ENCODE data around the gene ITPR3. TPM values are rescaled to one million over a fixed set of nuclear protein-coding genes. Genes with fewer than 3 reads are reported as not detected.

Gene ITPR3
- total RNA-seq (2014; rRNA removed; shearing (Covaris generic)): 31.9 and 38.9 TPM in 2 replicates
- 50.0 and 52.2 TPM in 2 replicates for polyA plus RNA-seq (2014; cell fraction: nucleus; rRNA removed)

DNA sequence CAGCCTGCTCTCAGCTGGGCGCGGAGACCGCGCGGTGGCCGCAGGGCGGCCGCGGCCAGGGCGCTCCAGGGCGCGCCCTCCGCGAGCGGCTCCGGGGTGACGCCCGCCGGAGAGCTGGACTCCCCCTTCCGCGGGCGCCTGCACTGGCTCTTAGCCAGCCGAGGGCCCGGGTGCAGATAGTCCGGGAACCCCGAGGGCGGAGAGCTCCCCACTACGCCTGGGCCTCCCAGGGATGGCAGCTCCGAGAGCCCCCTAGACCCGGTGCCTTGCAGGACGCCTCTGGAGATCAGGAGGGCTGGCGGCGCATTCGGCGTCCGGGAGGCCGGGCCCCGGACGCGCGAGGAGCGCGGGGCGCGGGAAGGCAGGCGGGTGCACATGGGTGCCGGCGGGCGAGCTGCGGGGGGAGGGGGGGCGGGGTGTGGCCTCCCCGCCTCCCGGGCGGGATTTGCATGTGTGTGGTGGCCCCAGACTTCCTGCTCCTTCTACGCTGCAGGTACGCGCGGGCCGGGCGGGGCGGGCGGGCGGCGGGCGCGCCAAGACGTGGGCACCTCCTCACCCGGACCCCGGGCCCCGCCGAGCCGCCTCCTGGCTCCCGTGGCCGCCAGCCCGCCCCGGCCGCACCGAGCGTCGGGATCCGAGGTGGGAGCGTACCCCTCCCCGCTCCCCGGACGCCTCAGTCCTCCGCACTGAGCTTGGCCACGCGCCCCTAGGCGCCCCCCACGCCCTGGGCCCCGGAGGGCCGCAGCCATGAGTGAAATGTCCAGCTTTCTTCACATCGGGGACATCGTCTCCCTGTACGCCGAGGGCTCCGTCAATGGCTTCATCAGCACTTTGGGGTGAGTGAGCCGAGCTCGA is at the start of gene ITPR3:
Gene ITPR3 (plus strand): TSS at position 467 of the 855 bp plus-strand sequence. CDS start 281 bp downstream, at position 748.
- DNase-seq (ENCODE audit: extremely low read depth, low read depth): no peak

DNA sequence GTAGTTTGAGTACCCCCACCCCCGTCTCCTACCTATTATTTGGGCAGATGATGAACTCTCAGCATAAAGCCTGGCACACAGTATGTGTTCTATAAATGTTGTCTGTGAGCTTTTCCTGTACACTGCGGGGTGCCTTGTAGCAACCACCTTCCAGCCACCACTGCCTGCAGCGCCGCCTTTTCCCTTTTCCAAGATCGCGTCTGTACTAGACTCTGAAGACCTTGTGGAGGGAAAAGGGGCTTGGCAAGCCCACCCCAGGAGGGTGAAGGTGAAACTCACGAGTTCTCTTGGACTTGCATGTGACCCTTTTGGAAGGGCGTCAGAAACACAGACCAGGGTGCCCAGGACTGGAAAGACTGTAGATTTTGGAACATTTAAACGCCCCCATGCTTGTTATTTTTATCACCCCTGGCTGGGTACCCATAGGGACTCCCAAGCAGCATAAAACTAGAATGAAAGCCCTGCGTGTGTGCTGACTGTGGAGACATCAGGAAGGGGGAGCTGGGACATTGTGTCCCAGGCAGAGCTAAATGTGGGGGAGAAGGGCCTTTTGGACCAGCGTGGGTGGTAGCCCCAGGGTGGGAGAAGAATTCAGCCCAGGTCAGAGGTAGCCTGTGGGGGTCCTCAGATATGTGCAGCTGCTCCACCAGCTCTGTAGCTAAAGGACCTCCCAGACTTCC is 49.3 kb upstream of the ITPR3 start:
- no peak for DNase-seq (ENCODE audit: extremely low read depth, low read depth)

DNA sequence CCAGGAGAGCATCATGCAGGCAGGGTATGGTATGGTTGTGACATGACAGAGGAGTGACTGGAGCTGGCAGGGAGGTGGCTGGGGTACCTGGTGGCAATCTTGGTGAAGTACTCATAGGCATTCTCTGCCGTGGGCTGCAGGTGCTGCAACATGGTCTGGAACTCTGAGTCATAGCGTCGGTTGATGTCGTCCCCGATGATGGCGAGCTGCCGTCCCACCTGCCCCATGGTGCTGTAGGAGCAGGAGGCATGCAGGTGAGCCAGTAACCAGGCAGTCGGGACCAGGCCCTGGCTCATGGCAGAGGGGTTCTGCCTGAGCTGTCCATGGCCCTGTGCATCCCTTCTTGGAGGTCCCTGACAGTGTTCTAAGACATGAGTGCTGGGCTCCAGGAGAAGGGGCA is 45.9 kb upstream of the ITPR3 start:
- DNase-seq (ENCODE audit: extremely low read depth, low read depth): no peak

DNA sequence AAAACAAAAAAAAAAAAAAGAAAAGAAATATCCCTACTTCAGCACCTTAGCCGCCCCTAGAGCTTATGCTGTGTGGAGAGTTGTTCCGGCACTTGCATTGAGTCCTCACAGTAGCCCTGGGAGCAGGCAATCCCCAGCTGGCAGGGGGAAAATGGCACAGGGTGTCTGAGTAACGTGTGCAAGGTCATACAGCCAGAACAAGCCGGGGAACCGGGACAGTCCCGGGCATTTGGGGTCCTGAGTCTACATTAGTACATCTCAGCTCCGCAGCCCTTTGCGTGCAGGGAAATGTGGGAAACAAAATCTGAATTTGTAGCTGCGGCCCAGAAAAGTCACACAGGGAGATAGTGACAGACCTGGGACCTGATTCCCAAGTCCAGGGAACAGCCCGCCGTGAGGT is 44.5 kb upstream of the ITPR3 start:
- no peak for DNase-seq (ENCODE audit: extremely low read depth, low read depth)

DNA sequence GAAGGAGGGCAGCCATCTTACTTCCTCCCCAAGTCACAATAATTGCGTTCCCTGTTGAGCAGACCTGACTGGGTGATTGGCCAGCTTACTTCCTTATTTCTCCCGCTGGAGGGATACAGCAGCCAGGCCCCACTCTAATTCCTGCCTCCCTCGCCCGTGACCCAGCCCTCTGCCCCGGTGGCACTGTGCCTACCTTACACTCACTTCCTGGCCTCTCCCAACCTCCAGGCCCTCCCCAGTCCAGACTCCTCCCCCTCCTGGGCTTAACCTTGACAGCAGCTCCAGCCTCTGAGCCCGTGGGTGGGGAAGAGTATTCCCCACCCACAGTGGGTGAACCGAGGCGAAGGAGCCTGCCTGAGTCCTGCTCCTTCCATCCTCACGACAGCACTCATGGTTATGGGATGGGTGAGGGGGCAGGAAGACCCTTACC is 44.0 kb upstream of the ITPR3 start:
- DNase-seq (ENCODE audit: extremely low read depth, low read depth): no peak

DNA sequence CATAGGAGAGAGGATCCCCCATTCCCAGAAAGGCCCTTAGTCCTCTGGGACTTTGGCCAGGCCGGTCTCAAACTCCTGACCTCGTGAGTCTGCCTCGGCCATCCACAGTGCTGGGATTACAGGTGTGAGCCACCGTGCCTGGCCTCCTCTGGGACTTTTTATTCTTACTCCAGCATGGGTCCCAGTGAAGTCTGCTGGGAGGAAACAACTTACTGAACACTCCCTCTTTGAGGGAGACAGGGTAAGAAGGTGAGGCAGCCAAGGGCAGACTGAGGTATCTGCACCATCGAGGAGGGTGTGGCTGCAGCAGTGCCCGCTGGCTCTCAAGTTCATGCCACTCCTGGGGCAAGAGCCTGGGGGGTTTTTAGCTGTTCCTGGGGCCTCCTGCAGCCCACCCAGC is 43.4 kb upstream of the ITPR3 start:
- DNase-seq (ENCODE audit: extremely low read depth, low read depth): no peak

DNA sequence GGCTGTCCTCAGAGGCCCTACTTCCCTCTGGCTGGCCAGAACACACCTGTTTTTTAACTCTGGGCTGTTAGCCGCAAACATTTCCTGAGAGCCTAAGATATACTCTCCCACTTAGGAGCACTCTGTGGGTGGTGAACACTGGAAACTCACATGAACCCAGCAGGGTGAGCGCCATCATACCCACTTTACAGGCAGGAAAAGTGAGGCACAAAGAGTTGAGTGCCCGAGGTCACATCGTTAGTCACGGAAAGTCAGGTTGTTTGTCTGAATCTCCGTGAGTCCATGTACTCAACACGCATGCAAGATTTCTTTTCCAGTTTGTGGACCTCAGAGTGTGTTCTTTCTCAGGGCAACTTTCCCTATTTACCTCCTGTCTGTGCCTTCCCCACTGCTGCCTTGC is 43.0 kb upstream of the ITPR3 start:
- DNase-seq (ENCODE audit: extremely low read depth, low read depth): no peak

DNA sequence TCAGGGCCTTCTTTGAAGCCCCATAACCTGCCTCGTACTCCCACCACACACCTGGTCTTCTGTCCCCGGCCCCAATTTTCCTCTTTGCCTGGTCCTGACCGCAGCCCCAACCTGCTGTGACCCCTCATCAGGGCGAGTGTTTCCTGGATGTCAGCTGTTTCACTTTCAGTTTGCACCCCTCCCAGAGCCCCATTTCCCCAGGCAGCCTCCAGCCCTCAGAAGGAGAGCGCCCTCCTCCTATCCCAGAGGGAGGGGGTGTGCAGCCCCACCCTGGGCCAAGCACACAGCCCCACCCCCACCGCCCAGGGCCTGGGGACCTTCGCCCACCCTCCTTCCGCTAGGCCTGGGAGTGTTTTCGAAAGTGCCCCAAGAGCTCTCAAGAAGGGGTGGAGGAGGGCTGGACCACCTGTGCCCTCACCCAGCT is 42.5 kb upstream of the ITPR3 start:
- no peak for DNase-seq (ENCODE audit: extremely low read depth, low read depth)

DNA sequence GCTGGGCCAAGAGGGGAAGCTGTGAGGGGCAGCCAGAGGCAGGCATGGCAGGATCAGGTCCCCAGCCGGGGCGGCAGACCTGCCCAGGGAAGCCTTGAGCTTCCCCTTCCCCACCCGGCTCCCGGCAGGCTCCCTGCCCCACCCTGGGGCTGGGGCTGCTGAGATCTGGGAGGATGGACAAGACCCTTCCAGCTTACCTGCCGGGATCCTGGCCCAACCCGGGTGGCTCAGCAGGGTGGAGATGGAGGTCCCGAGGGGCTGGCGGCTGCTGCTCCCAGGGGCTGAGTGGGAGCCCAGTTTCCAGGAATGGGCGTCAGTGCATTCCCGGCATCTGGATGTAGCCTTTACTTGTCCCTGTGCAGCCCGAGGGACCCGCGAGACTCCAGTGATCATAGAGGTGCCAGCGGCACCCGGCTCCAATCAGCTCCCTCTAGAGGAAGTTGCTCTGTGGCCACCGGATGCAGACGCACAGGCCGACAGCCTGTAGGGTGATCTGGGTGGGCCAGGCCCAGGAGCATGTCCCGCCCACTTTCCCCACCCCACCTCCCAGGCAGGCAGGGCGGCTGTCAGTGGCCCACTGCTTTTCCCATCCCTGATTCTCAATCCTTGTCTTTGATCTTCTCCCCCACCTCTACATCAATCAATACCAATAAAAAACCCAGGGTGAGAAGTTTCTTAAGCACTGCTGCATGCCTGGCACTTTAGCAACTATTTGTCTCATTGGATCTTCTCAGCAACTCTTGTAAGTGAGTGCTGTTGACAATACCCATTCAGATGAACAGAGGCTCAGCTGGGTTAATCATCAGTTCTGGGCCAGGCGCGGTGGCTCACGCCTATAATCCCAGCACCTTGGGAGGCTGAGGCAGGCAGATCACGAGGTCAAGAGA is 41.1 kb upstream of the ITPR3 start, which contains the start of gene BAK1:
Gene BAK1 (minus strand): TSS at position 449 of the 887 bp plus-strand sequence. CDS start 2,672 bp downstream, outside the sequence.
- DNase-seq (ENCODE audit: extremely low read depth, low read depth): peak; percentile 71

DNA sequence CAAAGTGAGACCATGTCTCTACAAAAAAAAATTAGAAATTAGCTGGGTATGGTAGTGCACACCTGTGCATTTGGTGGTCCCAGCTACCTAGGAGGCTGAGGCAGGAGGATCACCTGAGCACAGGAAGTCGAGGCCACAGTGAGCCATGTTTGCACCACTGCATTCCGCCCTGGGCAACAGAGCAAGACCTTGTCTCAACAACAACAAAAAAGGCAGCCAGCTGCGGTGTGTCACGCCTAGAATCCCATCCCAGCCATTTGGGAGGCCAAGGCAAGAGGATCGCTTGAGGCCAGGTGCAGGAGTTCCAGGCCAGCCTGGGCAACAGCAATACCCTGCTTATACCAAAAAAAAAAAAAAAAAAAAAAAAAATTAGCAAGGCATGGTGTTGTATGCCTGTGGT is 39.9 kb upstream of the ITPR3 start:
- no peak for DNase-seq (ENCODE audit: extremely low read depth, low read depth)

DNA sequence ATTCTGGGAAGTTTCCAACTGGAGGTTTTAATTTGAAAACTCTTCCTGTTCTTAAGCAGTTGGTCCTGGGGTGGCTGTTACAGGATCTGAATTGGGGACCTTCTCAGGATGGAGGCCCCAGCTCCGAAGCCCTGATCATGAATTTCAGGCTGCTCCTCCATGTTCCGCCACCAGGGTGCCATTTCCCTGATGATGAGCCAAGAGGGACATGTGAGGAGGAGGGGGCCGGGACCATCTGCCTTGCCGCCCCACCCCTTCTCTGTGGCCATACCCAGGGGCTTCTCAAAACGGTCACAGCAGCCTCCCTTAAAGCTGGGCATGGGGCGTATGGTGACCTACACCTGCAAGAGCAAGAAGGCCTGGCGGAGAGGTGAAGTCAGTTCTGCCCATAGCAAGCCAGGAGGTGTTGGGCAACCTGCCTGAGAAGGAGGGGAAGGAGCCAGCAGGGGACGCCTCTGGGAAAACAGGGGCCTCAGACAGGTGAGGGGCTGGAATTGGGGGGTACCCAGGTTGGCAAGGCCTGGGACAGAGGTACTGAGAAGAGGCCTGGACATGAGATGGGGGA is 37.4 kb upstream of the ITPR3 start:
- DNase-seq (ENCODE audit: extremely low read depth, low read depth): no peak

DNA sequence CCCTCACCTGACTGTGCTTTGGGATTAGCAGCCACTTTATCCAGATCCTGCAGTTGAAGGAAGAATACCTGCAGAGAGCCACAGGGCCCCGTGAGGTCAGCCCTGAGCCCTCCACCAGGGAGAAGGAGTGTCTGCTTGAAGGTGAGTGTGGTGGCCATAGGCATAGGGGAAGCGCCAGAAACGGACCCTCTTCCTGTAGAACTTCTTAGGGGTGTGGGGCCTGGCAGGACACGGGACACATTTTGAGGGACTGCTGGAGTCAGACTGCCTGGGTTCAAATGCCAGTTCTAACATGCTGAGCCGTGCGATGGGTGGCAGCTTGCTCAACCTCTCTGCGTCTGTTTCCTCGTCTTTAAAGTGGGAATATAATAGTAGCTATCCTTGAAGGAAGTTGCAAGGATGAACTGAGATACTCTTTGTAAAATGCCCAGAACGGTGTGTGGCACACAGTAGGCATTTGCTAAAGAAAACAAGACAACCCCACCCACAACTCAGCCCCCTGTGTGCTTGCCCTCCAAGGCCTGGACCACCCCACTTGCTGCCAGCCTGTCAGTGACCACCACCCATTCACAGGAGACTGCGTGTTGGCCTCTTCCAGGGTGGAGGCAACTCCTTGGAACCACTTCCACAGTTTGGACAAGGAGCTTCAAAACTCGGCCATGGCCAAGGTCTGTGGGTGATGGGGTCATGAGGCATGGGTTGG is 36.3 kb upstream of the ITPR3 start:
- no peak for DNase-seq (ENCODE audit: extremely low read depth, low read depth)

DNA sequence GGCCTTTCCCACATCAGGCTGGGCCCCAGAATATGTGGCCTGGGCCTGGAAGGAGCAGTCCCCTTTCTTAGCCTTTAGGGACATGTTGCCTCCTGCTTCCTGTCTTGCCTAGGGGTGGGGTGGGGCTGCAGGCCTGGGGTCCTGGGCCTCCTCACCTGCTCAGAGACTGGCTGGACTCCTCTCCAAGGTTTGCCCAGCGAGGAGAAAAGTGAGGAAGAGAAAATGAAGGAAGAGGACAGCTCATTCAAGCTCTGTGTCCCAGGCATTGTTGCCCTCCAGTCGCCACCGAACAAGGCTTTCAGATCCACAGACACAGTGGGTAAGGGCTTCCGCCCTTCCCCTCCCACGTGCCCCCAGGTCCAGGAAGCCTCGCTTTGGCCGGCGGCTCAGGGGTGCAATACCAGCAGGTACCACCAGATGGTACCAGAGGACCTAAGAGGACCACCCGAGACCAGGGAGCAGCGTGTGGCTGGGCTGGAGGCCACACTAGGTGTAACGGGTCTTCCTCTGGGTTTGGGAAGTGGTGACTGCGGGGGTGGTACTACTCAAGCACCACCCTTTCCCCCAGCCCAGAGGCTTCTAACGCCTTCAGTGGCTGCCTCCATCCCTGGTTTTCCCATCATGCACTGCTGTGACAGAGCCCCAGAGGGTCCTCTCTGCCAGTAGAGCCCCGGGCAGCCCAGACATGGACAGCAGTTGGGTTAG is 35.6 kb upstream of the ITPR3 start:
- peak; percentile 68 for DNase-seq (ENCODE audit: extremely low read depth, low read depth)

DNA sequence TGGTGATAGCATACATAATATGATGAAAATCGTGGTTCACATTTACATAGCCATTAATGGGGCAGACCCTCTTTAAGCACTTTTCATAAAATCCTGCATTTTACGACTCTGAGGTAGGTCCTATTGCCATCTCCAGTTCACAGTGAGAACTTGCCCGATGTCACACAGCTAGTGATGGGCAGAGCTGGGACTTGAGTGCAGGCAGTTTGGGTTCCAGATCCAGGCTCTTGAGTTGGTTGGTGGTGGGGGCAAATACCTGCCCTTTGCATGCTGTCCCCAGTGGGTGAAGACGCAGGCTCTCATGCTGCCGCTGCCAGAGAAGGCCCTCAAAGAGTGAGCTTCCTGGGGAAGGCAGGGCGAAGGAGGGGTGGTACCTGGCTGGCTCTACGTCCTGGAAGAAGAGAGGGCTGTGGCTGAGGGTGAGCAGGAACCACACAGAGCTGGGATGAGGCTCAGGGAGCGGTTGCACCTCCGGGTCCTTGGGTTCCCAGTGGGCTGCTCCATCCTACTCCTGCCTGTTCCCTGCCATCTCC is 34.9 kb upstream of the ITPR3 start:
- DNase-seq (ENCODE audit: extremely low read depth, low read depth): no peak

DNA sequence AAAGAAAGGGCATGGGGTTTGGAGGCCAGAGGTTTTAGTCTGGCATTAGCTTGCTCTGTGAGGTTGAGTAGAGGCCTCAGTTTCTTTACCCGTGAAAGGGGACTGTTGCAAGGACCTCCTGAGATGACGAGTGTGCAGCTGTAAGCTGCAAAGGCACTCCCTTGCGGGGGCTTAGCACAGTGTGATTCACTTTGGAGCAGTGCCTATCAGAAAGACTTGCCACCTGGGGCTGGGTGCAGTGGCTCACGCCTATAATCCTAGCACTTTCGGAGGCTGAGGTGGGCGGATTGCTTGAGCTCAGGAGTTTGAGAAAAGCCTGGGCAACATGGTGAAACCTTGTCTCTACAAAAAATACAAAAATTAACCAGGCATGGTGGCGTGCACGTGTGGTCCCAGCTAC is 33.6 kb upstream of the ITPR3 start:
- no peak for DNase-seq (ENCODE audit: extremely low read depth, low read depth)

DNA sequence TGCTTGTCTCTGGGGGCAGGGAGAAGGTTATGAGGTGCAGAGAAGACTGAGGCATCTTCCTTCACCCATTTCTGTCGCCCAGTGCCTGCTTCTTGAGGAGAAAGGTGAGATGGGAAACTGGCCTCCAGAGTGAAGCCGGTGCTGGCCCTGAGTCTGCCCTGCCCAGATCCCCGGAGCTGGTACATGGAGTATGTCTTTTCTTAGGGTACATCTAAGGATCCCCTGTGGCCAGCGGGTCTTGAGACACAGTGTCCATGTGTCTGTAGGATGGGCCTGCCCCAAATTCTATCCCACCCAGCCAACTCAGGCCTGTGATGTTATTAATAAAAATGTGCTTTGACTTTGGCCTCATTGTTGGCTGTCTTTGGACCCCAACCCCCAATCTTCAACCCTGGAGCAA is 32.2 kb upstream of the ITPR3 start:
- no peak for DNase-seq (ENCODE audit: extremely low read depth, low read depth)

DNA sequence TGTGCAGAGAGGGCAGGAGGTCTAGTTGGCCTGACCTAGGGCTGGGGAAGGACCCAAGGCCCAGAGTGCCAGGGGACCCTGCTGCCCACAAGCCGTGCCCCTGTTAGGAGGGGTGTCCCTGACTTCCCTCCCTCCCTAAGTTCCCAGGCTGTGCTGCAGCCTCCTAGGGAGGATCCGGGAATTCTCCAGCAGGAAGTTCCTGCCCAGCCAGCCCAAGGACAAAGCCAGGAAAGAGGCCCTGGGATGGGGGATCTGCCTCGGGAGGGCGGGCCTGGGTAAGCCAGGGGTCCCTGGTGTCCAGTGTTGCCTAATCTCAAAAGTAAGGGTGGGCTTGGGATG is 31.8 kb upstream of the ITPR3 start:
- DNase-seq (ENCODE audit: extremely low read depth, low read depth): no peak

DNA sequence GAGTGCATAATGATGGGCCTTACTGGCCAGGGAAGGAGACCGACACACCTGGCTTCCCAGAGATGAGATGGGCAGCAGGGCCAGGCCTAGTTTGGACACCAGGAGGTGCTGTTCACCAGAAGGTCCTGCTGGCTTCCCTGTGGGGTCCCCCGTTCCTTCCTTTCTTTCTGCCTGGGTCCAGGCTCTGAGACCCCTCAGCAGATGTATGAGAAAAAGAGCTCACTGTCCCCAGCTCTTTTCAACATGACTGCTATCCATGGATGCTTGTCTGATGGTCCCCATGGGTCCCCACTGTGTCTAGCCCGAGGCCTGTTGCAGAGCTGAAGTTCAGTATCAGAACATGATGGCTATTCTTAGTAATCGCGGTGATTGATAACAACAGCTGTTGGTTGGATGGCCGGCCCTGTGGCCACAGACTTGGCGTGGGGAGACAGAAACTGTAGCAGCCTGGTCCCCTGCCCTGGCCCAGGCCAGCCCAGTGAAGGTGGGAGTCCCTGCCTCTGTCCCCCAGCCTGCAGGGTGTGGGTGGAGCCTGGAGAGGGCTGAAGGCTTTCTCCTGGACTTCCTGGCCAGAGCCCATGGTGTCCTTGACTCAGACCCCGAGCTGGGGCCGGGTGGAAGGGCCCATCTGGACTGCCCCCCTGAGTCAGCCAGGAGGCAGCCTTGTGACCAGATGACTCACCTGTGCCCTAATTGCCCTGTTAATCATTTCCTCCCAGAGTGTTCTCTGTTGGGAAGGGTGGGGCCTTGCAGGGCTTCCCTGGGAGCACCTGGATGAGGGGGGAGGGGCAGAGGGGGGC is 31.2 kb upstream of the ITPR3 start:
- DNase-seq (ENCODE audit: extremely low read depth, low read depth): peak; percentile 47

Data from NCI-H460 (cell line).